H9 (cell line): ENCODE results near the gene ITPRID2. TPM values are rescaled to one million over a fixed set of nuclear protein-coding genes. Genes with fewer than 3 reads are reported as not detected.

Experiments used
- DNase-seq: peaks from one replicate; pipeline ENCODE4 v3.0.0-alpha.2; 2017
- H2AFZ ChIP-seq: one replicate; pipeline ENCODE4 v1.6.1; 2013; ENCODE audit warnings: mild to moderate bottlenecking, low read length, control low read depth, moderate library complexity
- H2AK5ac ChIP-seq: 2 replicates; pipeline ENCODE4 v1.6.1; 2013; ENCODE audit warnings: low read length, control low read depth, mixed read lengths; ENCODE audit not compliant: insufficient read length
- H2BK120ac ChIP-seq: one replicate; pipeline ENCODE4 v1.6.1; 2013; ENCODE audit warnings: low read depth, mild to moderate bottlenecking, low read length, control low read depth, inconsistent platforms; ENCODE audit not compliant: poor library complexity, severe bottlenecking
- H2BK12ac ChIP-seq: 2 replicates; pipeline ENCODE4 v1.6.1; 2013; ENCODE audit warnings: low read length, control low read depth, mixed read lengths, low read depth; ENCODE audit not compliant: insufficient read length
- H2BK15ac ChIP-seq: 2 replicates; pipeline ENCODE4 v1.6.1; 2013; ENCODE audit warnings: low read depth, low read length, control low read depth
- H2BK20ac ChIP-seq: one replicate; pipeline ENCODE4 v1.6.1; 2013; ENCODE audit warnings: low read depth, mild to moderate bottlenecking, low read length, control low read depth, inconsistent platforms; ENCODE audit not compliant: poor library complexity, severe bottlenecking
- H2BK5ac ChIP-seq: 2 replicates; pipeline ENCODE4 v1.6.1; 2013; ENCODE audit warnings: low read length, control low read depth, mixed read lengths; ENCODE audit not compliant: insufficient read length
- H3K14ac ChIP-seq: 2 replicates; pipeline ENCODE4 v1.6.1; 2013; ENCODE audit warnings: low read length, control low read depth; ENCODE audit not compliant: insufficient read depth
- H3K18ac ChIP-seq: 2 replicates; pipeline ENCODE4 v1.6.1; 2013; ENCODE audit warnings: low read depth, mild to moderate bottlenecking, mixed read lengths, low read length, control low read depth; ENCODE audit not compliant: insufficient read length
- H3K23ac ChIP-seq: 2 replicates; pipeline ENCODE4 v1.6.1; 2013; ENCODE audit warnings: low read length, control low read depth, mixed read lengths, low read depth; ENCODE audit not compliant: insufficient read length
- H3K23me2 ChIP-seq: 2 replicates; pipeline ENCODE4 v1.6.1; 2013; ENCODE audit warnings: low read depth, mild to moderate bottlenecking, mixed read lengths, low read length, control low read depth; ENCODE audit not compliant: insufficient read length, poor library complexity, severe bottlenecking
- H3K27ac ChIP-seq: 2 replicates; pipeline ENCODE4 v1.5.1; 2013; ENCODE audit warnings: low read length, control low read depth, mixed read lengths, low read depth; ENCODE audit not compliant: insufficient read length
- H3K27me3 ChIP-seq: 2 replicates; pipeline ENCODE4 v1.6.1; 2013; ENCODE audit warnings: low read length, control low read depth, inconsistent platforms; ENCODE audit not compliant: insufficient read depth
- H3K4ac ChIP-seq: 2 replicates; pipeline ENCODE4 v1.6.1; 2013; ENCODE audit warnings: low read depth, mild to moderate bottlenecking, control low read depth, inconsistent platforms, low read length, moderate library complexity
- H3K4me1 ChIP-seq: 2 replicates; pipeline ENCODE4 v1.6.1; 2013; ENCODE audit warnings: low read length, control low read depth, inconsistent platforms; ENCODE audit not compliant: insufficient read depth
- H3K4me2 ChIP-seq: 2 replicates; pipeline ENCODE4 v1.6.1; 2013; ENCODE audit warnings: low read length, control low read depth, mixed read lengths; ENCODE audit not compliant: insufficient read length, insufficient read depth
- H3K56ac ChIP-seq: 2 replicates; pipeline ENCODE4 v1.6.1; 2013; ENCODE audit warnings: low read depth, mild to moderate bottlenecking, mixed read lengths, low read length, control low read depth; ENCODE audit not compliant: insufficient read length
- H3K79me1 ChIP-seq: 2 replicates; pipeline ENCODE4 v1.6.1; 2013; ENCODE audit warnings: low read depth, mild to moderate bottlenecking, moderate library complexity, low read length, control low read depth, inconsistent platforms; ENCODE audit not compliant: insufficient read depth, poor library complexity, severe bottlenecking
- H3K79me2 ChIP-seq: 2 replicates; pipeline ENCODE4 v1.6.1; 2013; ENCODE audit warnings: low read length, control low read depth, inconsistent platforms; ENCODE audit not compliant: insufficient read depth
- H3K9ac ChIP-seq: 2 replicates; pipeline ENCODE4 v1.6.1; 2013; ENCODE audit warnings: low read length, control low read depth, mixed read lengths; ENCODE audit not compliant: insufficient read length; ENCODE audit errors: extremely low read depth
- H3K9me3 ChIP-seq: one replicate; pipeline ENCODE4 v1.6.1; 2013; ENCODE audit warnings: low read depth, low read length, inconsistent platforms; ENCODE audit not compliant: control insufficient read depth
- H3T11ph ChIP-seq: one replicate; pipeline ENCODE4 v1.6.1; 2013; ENCODE audit warnings: mild to moderate bottlenecking, low read length, control low read depth, inconsistent platforms
- H4K20me1 ChIP-seq: one replicate; pipeline ENCODE4 v1.6.1; 2013; ENCODE audit not compliant: control insufficient read depth, insufficient read length, insufficient read depth
- H4K5ac ChIP-seq: 2 replicates; pipeline ENCODE4 v1.6.1; 2013; ENCODE audit warnings: low read depth, mild to moderate bottlenecking, mixed read lengths, low read length, control low read depth; ENCODE audit not compliant: insufficient read length
- H4K8ac ChIP-seq: replicated peaks from 2 replicates; pipeline ENCODE4 v1.6.1; 2013; ENCODE audit warnings: low read length, control low read depth, mixed read lengths, low read depth; ENCODE audit not compliant: insufficient read length
- H4K91ac ChIP-seq: 2 replicates; pipeline ENCODE4 v1.6.1; 2013; ENCODE audit warnings: low read depth, mild to moderate bottlenecking, moderate library complexity, mixed read lengths, low read length, control low read depth; ENCODE audit not compliant: insufficient read length
- H3K27ac Mint-ChIP-seq, 3 experiments: 2 replicates in 2 of 3; 3 replicates in 1 of 3; pipeline ENCODE4 v1.8.0; 2020 to 2021; ENCODE audit warnings: mixed read lengths in 3 of 3, mild to moderate bottlenecking in 1 of 3, moderate library complexity in 1 of 3
- H3K27me3 Mint-ChIP-seq: 2 replicates; pipeline ENCODE4 v1.8.0; 2021; ENCODE audit warnings: low read depth, mild to moderate bottlenecking, moderate library complexity, mixed read lengths
- H3K36me3 Mint-ChIP-seq, 3 experiments: 2 replicates in 2 of 3; 3 replicates in 1 of 3; pipeline ENCODE4 v1.8.0; 2020 to 2021; ENCODE audit warnings: low read depth in 3 of 3, mixed read lengths in 3 of 3; ENCODE audit not compliant: insufficient read depth in 1 of 3
- H3K4me1 Mint-ChIP-seq, 2 experiments: 2 replicates each; pipeline ENCODE4 v1.8.0; 2020; ENCODE audit warnings: mixed read lengths in 2 of 2
- H3K4me3 Mint-ChIP-seq, 2 experiments: 2 replicates in 1 of 2; 3 replicates in 1 of 2; pipeline ENCODE4 v1.8.0; 2020 to 2021; ENCODE audit warnings: mild to moderate bottlenecking in 2 of 2, mixed read lengths in 2 of 2, moderate library complexity in 1 of 2
- H3K9me3 Mint-ChIP-seq, 2 experiments: 2 replicates in 1 of 2; 3 replicates in 1 of 2; pipeline ENCODE4 v1.8.0; 2020; ENCODE audit warnings: mild to moderate bottlenecking in 2 of 2, mixed read lengths in 2 of 2, moderate library complexity in 1 of 2
- WGBS: extraction: QIAGEN DNeasy Blood & Tissue Kit; methylation state at CpG from one replicate; pipeline ENCODE4 v1.1.7; 2013; ENCODE audit warnings: missing lambda C conversion rate, low lambda C conversion rate, mixed read lengths; ENCODE audit not compliant: insufficient read length; ENCODE audit errors: extremely low coverage; 5-methylcytosine and 5-hydroxymethylcytosine counted together
- total RNA-seq: library from RNA; stranded (reverse); gene quantifications from 2 replicates; pipeline ENCODE4 v1.2.1, GENCODE V29; 2021
- TF ChIP-seq, protein P1 (sequence below): fragments of 200-600 bp; sonication (generic); conservative IDR thresholded peaks from 3 replicates; pipeline ENCODE4 v1.8.0; 2021; ENCODE audit warnings: antibody characterized with exemption, mild to moderate bottlenecking

The ITPRID2 gene
- total RNA-seq, 1 experiment from 2014 or later, result 12.0 TPM

DNA sequence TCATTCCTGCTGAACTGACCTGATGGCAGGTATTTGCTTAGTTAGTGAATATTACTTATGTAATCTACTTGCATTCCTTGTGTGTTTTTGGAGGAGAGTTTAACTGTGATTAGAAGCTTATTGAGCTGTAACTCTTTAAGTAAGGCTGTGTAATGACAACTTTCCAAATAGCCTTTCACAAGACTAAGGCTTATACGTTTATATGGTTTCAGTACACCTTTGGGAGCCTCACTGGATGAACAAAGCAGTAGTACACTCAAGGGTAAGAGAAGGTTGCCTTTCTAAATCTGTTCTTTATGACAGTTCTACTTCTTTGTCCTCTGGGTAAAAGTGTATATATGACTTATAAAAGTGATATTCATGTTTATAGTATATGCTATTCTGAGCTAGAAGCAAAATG is 4.3 kb downstream of the ITPRID2 start:
- no peak overlapping the region for H3K27ac Mint-ChIP-seq
- H3K18ac ChIP-seq, result no peak overlapping the region
- WGBS, result no CpG with 5 or more reads among the region's 1 CpG

More for the DNA sequence above, 4.3 kb downstream of the ITPRID2 start:
- no peaks in the 10 kb centered on the region; a peak in 1 of 5 replicates for H3K9me3 Mint-ChIP-seq
- H3K27me3 ChIP-seq, result no peaks in the 10 kb centered on the region
- no peak overlapping the region for H3K4me3 Mint-ChIP-seq
- no peak overlapping the region for H3K56ac ChIP-seq
- TF ChIP-seq, protein P1, sequence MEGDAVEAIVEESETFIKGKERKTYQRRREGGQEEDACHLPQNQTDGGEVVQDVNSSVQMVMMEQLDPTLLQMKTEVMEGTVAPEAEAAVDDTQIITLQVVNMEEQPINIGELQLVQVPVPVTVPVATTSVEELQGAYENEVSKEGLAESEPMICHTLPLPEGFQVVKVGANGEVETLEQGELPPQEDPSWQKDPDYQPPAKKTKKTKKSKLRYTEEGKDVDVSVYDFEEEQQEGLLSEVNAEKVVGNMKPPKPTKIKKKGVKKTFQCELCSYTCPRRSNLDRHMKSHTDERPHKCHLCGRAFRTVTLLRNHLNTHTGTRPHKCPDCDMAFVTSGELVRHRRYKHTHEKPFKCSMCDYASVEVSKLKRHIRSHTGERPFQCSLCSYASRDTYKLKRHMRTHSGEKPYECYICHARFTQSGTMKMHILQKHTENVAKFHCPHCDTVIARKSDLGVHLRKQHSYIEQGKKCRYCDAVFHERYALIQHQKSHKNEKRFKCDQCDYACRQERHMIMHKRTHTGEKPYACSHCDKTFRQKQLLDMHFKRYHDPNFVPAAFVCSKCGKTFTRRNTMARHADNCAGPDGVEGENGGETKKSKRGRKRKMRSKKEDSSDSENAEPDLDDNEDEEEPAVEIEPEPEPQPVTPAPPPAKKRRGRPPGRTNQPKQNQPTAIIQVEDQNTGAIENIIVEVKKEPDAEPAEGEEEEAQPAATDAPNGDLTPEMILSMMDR, result no peak
- no peak overlapping the region for H2BK5ac ChIP-seq
- H4K91ac ChIP-seq, result no peak overlapping the region
- no peaks in the 10 kb centered on the region for H3K79me1 ChIP-seq
- no peaks in the 10 kb centered on the region for H3K23me2 ChIP-seq
- H3T11ph ChIP-seq, result no peak overlapping the region
- no peak overlapping the region for H2AK5ac ChIP-seq
- H3K4ac ChIP-seq, result no peak overlapping the region
- H4K8ac ChIP-seq, result no peak overlapping the region
- DNase-seq, result no peak
- no peaks in the 10 kb centered on the region for H4K20me1 ChIP-seq
- H2BK15ac ChIP-seq, result no peak overlapping the region
- no peak overlapping the region for H3K14ac ChIP-seq
- H2AFZ ChIP-seq, result no peak overlapping the region
- no peaks in the 10 kb centered on the region for H3K4me1 ChIP-seq
- H2BK12ac ChIP-seq, result no peak overlapping the region
- H3K36me3 Mint-ChIP-seq, result peaks cover 2 to 11% (median 8%) of the 10 kb centered on the region in 3 experiments; a peak in 4 of 7 replicates
- no peak overlapping the region for H3K27ac ChIP-seq
- H4K5ac ChIP-seq, result no peak overlapping the region
- H3K9me3 ChIP-seq, result no peaks in the 10 kb centered on the region
- H3K4me1 Mint-ChIP-seq, result peaks cover 13% of the 10 kb centered on the region in 2 experiments
- no peak overlapping the region for H3K9ac ChIP-seq
- H3K27me3 Mint-ChIP-seq, result peaks cover 9% of the 10 kb centered on the region
- H3K79me2 ChIP-seq, result no peaks in the 10 kb centered on the region
- no peak overlapping the region for H2BK20ac ChIP-seq
- no peak overlapping the region for H3K4me2 ChIP-seq
- no peak overlapping the region for H2BK120ac ChIP-seq
- no peak overlapping the region for H3K23ac ChIP-seq
